Esophagus (tissue), 2 donors: Measurements from ENCODE around the gene GBX1. TPM values are rescaled to one million over a fixed set of nuclear protein-coding genes. Genes with fewer than 3 reads are reported as not detected.

Experiments used
- H3K27ac ChIP-seq, 2 donors: one replicate each; pipeline ENCODE4 v1.5.1; 2013; ENCODE audit warnings: low read depth in 2 of 2, mild to moderate bottlenecking in 2 of 2, inconsistent platforms in 1 of 2, low read length in 1 of 2, moderate library complexity in 1 of 2
- H3K27me3 ChIP-seq, 2 donors: one replicate each; pipeline ENCODE4 v1.6.1; 2013; ENCODE audit warnings: low read length in 2 of 2, control low read depth in 1 of 2, mild to moderate bottlenecking in 1 of 2; ENCODE audit not compliant: insufficient read depth in 2 of 2, control insufficient read depth in 1 of 2
- H3K36me3 ChIP-seq, 2 donors: one replicate each; pipeline ENCODE4 v1.6.1; 2013; ENCODE audit warnings: low read length in 1 of 2; ENCODE audit not compliant: control insufficient read depth in 2 of 2, insufficient read depth in 2 of 2
- H3K4me1 ChIP-seq, 2 donors: one replicate each; pipeline ENCODE4 v1.6.1; 2013; ENCODE audit warnings: low read length in 1 of 2; ENCODE audit not compliant: control insufficient read depth in 2 of 2, insufficient read depth in 2 of 2
- H3K4me3 ChIP-seq, 2 donors: one replicate each; pipeline ENCODE4 v1.5.1; 2013; ENCODE audit warnings: low read length in 2 of 2, mild to moderate bottlenecking in 2 of 2, low read depth in 1 of 2, moderate library complexity in 1 of 2
- H3K9me3 ChIP-seq, 2 donors: one replicate each; pipeline ENCODE4 v1.6.1; 2013; ENCODE audit warnings: mild to moderate bottlenecking in 2 of 2, low read depth in 1 of 2, low read length in 1 of 2, moderate library complexity in 1 of 2; ENCODE audit not compliant: control insufficient read depth in 2 of 2, insufficient read depth in 1 of 2
- WGBS, 2 donors: extraction: QIAGEN DNeasy Blood & Tissue Kit; methylation state at CpG; one replicate each; pipeline ENCODE4 v1.1.7; 2013; 5-methylcytosine and 5-hydroxymethylcytosine counted together
- polyA plus RNA-seq, 2 donors: library from polyadenylated mRNA; stranded (reverse); fragments of 200-250 nt; gene quantifications; one replicate each; pipeline ENCODE4 v1.2.3, GENCODE V29; 2013
- donor health status: healthy with polysubstance abuse.
- donor health status: Bipolar disorder and iron deficiency.

The GBX1 gene
- polyA plus RNA-seq, 2 donors: not detected

DNA sequence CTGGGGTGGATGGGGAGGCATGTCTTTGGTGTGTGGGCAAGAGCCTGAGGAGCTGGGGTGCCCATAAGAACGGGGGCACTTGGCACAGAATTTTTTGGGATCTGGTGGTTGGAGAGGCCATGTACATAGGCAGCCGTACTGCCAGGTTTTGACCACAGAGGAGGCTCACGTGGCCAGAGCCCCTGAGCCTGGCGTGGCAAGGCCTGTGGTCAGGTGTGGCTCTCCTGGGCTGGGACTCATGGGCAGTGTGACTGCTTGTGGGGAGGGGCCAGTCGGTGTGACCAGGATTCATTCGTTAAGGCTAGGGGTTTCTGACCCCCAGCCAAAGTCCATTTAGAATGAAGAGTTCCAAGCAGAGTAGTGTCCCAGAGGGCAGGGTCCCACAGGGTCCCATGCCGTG is 43.0 kb downstream of the GBX1 start:
- 79 to 80% methylated on average over 7 of the region's 7 CpGs for WGBS, 2 donors
- peaks cover 11 to 59% of the 10 kb centered on the region in 2 donors for H3K36me3 ChIP-seq
- peak overlapping the region in 1 of 2 donors; percentile 7 for H3K27ac ChIP-seq
- no peak overlapping the region for H3K4me3 ChIP-seq
- peaks cover 0 to 21% of the 10 kb centered on the region in 2 donors for H3K4me1 ChIP-seq
- no peaks in the 10 kb centered on the region for H3K27me3 ChIP-seq
- no peaks in the 10 kb centered on the region for H3K9me3 ChIP-seq

- 36 to 41% methylated on average over 22 to 24 of the region's 24 CpGs for WGBS, 2 donors
- peaks cover 0 to 21% of the 10 kb centered on the region in 2 donors for H3K4me1 ChIP-seq
- no peaks in the 10 kb centered on the region for H3K9me3 ChIP-seq
- H3K27me3 ChIP-seq: no peaks in the 10 kb centered on the region
- no peak overlapping the region for H3K4me3 ChIP-seq
- H3K36me3 ChIP-seq: peaks cover 11 to 59% of the 10 kb centered on the region in 2 donors
- H3K27ac ChIP-seq: peak overlapping the region in 1 of 2 donors; percentile 7
These were observed 43.6 kb downstream of the GBX1 start for GRCh38 chr7:151123822-151124464.

GRCh38 chr7:151123158-151123821 is 44.2 kb downstream of the GBX1 start:
- WGBS, 2 donors: 87 to 88% methylated on average over 50 of the region's 50 CpGs
- Histone ChIP-seq H3K27me3 (no peaks in the 10 kb centered on the region), H3K27ac (no peak overlapping the region), H3K4me1 (peaks cover 0 to 21% of the 10 kb centered on the region in 2 donors), H3K4me3 (no peak overlapping the region), H3K36me3 (peaks cover 15 to 59% of the 10 kb centered on the region in 2 donors), H3K9me3 (no peaks in the 10 kb centered on the region)

GRCh38 chr7:151122796-151123157 is 44.7 kb downstream of the GBX1 start:
- Histone ChIP-seq H3K4me1 (peaks cover 0 to 21% of the 10 kb centered on the region in 2 donors), H3K27me3 (no peaks in the 10 kb centered on the region), H3K36me3 (peaks cover 15 to 61% of the 10 kb centered on the region in 2 donors), H3K4me3 (no peak overlapping the region), H3K9me3 (no peaks in the 10 kb centered on the region), H3K27ac (no peak overlapping the region)
- WGBS, 2 donors: 89 to 92% methylated on average over 26 to 29 of the region's 29 CpGs

GRCh38 chr7:151122276-151122675 is 45.2 kb downstream of the GBX1 start:
- Histone ChIP-seq H3K9me3 (no peaks in the 10 kb centered on the region), H3K36me3 (peaks cover 15 to 66% of the 10 kb centered on the region in 2 donors), H3K4me3 (no peak overlapping the region), H3K27me3 (no peaks in the 10 kb centered on the region), H3K4me1 (peaks cover 0 to 21% of the 10 kb centered on the region in 2 donors), H3K27ac (no peak overlapping the region)
- 81 to 85% methylated on average over 21 to 24 of the region's 24 CpGs for WGBS, 2 donors

DNA sequence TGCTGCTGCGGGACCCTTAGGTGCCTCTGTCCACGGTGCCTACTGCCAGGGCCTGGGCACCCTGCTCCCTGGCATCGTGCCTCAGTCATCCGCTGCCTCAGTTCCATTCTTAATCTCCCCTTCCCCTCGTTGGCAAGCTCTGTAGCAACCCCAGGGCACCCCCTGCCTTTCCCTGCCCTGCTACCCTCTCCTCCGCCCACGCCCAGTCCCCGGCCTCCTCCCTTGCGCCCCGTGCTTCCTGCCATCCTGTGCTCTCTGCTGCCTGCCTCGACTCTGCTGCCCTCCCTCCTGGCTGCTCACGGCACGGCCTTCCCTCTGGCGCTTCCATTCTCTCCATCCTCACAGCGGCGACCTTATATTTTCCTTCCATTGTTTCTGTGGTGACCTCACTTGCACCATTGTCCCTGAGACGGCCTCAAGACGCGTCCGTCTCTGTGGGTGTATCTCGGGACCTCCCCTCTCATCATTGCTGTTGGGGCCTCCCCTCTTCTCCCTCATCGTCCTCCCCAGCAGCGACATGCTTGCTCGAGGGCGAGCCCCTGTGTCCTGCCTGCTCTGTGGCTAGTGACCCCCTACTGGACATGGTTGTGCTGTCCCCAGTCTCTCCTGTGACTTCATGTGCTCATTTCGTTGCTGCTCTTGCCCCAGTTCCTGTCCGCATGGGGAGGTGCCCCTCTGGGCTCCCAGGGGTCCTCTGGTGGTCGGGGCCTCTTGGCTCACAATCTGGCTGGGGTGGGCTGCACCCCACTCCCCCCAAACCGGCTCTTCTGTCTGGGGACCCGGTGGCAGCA is 45.9 kb downstream of the GBX1 start:
- Histone ChIP-seq H3K4me1 (peaks cover 0 to 19% of the 10 kb centered on the region in 2 donors), H3K27me3 (no peaks in the 10 kb centered on the region), H3K9me3 (no peaks in the 10 kb centered on the region), H3K36me3 (peaks cover 15 to 73% of the 10 kb centered on the region in 2 donors), H3K27ac (no peak overlapping the region), H3K4me3 (no peak overlapping the region)
- 80 to 82% methylated on average over 30 of the region's 30 CpGs for WGBS, 2 donors

- Histone ChIP-seq H3K4me3 (no peak overlapping the region), H3K27ac (no peak overlapping the region), H3K9me3 (no peaks in the 10 kb centered on the region), H3K36me3 (peaks cover 15 to 74% of the 10 kb centered on the region in 2 donors), H3K27me3 (no peaks in the 10 kb centered on the region), H3K4me1 (peaks cover 0 to 17% of the 10 kb centered on the region in 2 donors)
- WGBS, 2 donors: 85 to 87% methylated on average over 21 to 22 of the region's 22 CpGs
These were observed 46.6 kb downstream of the GBX1 start for GRCh38 chr7:151120896-151121295.

DNA sequence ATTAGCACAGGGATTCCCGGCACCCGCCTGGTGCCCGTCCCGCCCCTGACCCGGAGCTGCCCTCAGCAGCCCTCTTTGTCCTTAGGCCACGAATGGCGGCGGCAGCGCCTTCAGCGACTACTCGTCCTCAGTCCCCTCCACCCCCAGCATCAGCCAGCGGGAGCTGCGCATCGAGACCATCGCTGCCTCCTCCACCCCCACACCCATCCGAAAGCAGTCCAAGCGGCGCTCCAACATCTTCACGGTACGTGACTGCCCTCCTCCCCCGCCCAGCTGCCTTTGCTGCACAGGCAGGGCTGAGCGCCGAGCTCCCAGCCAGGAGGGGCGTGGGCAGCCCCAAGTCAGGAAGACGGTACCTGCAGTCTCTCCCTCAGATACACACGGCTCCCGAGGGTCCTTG is 47.6 kb downstream of the GBX1 start:
- H3K27ac ChIP-seq: no peak overlapping the region
- H3K9me3 ChIP-seq: peaks cover 0 to 2% of the 10 kb centered on the region in 2 donors
- no peaks in the 10 kb centered on the region for H3K27me3 ChIP-seq
- H3K4me1 ChIP-seq: peaks cover 0 to 9% of the 10 kb centered on the region in 2 donors
- 84% methylated on average over 27 of the region's 27 CpGs for WGBS, 2 donors
- H3K4me3 ChIP-seq: no peak overlapping the region
- peaks cover 15 to 72% of the 10 kb centered on the region in 2 donors for H3K36me3 ChIP-seq

DNA sequence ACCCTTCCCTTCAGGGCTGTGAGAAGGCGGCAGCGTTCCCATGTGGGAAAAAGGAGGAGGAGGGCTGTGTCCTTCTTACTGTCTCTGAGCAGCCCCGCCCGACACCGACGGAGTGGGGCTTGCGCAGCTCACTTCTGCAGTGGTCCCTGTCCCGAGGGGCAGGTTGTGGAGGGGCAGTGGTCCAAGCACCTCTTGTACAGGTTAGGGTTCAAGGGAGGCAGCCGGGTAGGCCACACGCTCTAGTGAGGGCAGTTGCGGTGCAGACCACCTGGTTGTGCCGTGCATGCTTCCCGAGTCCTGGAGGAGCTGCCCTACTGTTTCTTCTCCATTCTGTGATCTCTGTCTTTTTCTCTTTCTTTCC is 48.5 kb downstream of the GBX1 start:
- peaks cover 0 to 2% of the 10 kb centered on the region in 2 donors for H3K9me3 ChIP-seq
- peaks cover 0 to 3% of the 10 kb centered on the region in 2 donors for H3K4me1 ChIP-seq
- no peak overlapping the region for H3K27ac ChIP-seq
- no peak overlapping the region for H3K4me3 ChIP-seq
- peaks cover 15 to 64% of the 10 kb centered on the region in 2 donors for H3K36me3 ChIP-seq
- no peaks in the 10 kb centered on the region for H3K27me3 ChIP-seq
- 93 to 94% methylated on average over 13 of the region's 13 CpGs for WGBS, 2 donors
